Measurements from ENCODE around the gene ZCCHC8.

- TF ChIP-seq CTCF (IDR thresholded peaks at IDR 0.05; ENCODE audit: low read depth, low read length, poor library complexity, severe bottlenecking) (no peak), EZH2phosphoT487 (IDR thresholded peaks at IDR 0.05; ENCODE audit: borderline replicate concordance, low read length) (no peak)
Measured at GRCh38 chr12:122423258-122424165, 77.2 kb downstream of the ZCCHC8 start.

Data from DOHH2 (cell line).